A549 treated with AZD9567 at 1 μM for 4 hours (cell line): Measurements from ENCODE around the gene SLITRK2. TPM values are rescaled to one million over a fixed set of nuclear protein-coding genes. Genes with fewer than 3 reads are reported as not detected.

ENCODE experiments used
- total RNA-seq: library from RNA; stranded (reverse); fragments of 200-300 nt; extraction: Qiagen RNA extraction; gene quantifications from 5 replicates; pipeline ENCODE4 v1.2.3, GENCODE V29; 2022; ENCODE audit not compliant: insufficient read depth

Gene SLITRK2
- 0.01 TPM in 1 of 5 replicates, not detected in the others for total RNA-seq

DNA sequence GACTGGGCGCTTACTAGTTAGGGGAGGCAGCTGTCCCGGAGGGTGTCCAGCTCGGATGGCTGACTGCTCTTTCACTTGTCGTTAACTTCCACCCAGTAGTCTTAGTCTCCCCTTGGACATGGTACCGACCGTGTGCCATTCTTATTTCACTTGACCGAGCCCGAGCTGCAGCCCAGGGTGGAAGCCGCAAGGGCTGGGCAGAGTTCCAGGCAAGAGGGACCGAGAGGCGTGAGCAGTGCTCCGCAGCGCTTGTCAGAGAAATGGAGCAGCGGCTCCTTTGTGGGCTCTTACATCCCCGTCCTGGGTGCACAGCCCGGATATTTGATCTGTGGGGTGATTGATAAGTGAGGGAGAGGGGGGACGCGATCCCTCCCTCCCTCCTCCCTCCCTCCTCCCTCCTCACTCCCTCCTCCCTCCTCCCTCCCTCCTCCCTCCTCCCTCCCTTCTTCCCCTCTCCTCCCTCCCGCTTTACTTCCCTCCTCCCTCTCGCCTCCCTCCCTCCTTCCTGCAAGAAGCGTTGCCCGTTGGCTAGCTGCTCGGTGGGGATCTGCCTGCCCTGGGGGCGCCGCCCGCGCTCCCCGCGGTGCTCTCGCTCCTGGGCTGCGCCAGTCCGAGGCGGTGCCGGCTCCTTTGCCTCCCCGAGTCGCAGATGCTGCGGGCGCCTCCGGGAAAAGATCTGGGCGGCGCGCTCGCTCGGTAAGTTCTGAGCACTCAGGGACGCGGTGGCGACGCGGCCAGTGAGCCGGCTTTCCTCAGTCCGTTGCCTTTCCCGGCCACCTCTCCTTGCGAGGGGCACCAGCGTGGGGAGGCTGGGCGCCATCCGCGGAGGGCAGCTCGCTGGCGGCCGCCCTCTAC, at the start of gene SLITRK2:
Gene SLITRK2, plus strand, starts transcription at position 499 of the 855 bp plus-strand sequence. CDS start 4,597 bp downstream, outside the sequence.

